HEK293 (cell line): ENCODE results near the gene GALNT9.

ENCODE experiments used
- BCL11B ChIP-seq: fragments of 450-650 bp; formaldehyde crosslinking; IDR thresholded peaks from 2 replicates; pipeline ENCODE4 v1.5.1; 2016; ENCODE audit warnings: low read depth, missing biosample characterization, missing genetic modification characterization
- FEZF1 ChIP-seq: fragments of 450-650 bp; formaldehyde crosslinking; IDR thresholded peaks from 2 replicates; pipeline ENCODE4 v1.5.1; 2016; ENCODE audit warnings: missing biosample characterization, missing genetic modification characterization
- KLF8 ChIP-seq: fragments of 450-650 bp; formaldehyde crosslinking; IDR thresholded peaks from 2 replicates; pipeline ENCODE4 v1.5.1; 2016; ENCODE audit warnings: missing biosample characterization, missing genetic modification characterization
- MZF1 ChIP-seq: fragments of 450-650 bp; formaldehyde crosslinking; IDR thresholded peaks from 2 replicates; pipeline ENCODE4 v1.5.1; 2017; ENCODE audit warnings: missing biosample characterization, missing genetic modification characterization, borderline replicate concordance
- ZBTB1 ChIP-seq: fragments of 450-650 bp; formaldehyde crosslinking; IDR thresholded peaks from 2 replicates; pipeline ENCODE4 v1.5.1; 2016; ENCODE audit warnings: missing biosample characterization, missing genetic modification characterization
- ZBTB8A ChIP-seq: fragments of 450-650 bp; formaldehyde crosslinking; IDR thresholded peaks from 2 replicates; pipeline ENCODE4 v1.5.1; 2016; ENCODE audit warnings: missing biosample characterization, missing genetic modification characterization
- ZFHX2 ChIP-seq: fragments of 450-650 bp; formaldehyde crosslinking; conservative IDR thresholded peaks from 2 replicates; pipeline ENCODE4 v1.5.1; 2016; ENCODE audit warnings: missing biosample characterization, missing genetic modification characterization
- ZIC2 ChIP-seq: fragments of 450-650 bp; formaldehyde crosslinking; IDR thresholded peaks from 2 replicates; pipeline ENCODE4 v1.5.1; 2016; ENCODE audit warnings: missing biosample characterization, missing genetic modification characterization
- ZNF211 ChIP-seq: fragments of 450-650 bp; formaldehyde crosslinking; IDR thresholded peaks from 2 replicates; pipeline ENCODE4 v1.5.1; 2016; ENCODE audit warnings: low read depth, missing biosample characterization, missing genetic modification characterization
- ZNF221 ChIP-seq: fragments of 450-650 bp; formaldehyde crosslinking; IDR thresholded peaks from 2 replicates; pipeline ENCODE4 v1.5.1; 2017; ENCODE audit warnings: missing biosample characterization, missing genetic modification characterization, borderline replicate concordance
- ZNF23 ChIP-seq: fragments of 450-650 bp; formaldehyde crosslinking; IDR thresholded peaks from 2 replicates; pipeline ENCODE4 v1.5.1; 2016; ENCODE audit warnings: missing biosample characterization, missing genetic modification characterization, borderline replicate concordance
- ZNF248 ChIP-seq: fragments of 450-650 bp; formaldehyde crosslinking; IDR thresholded peaks from 2 replicates; pipeline ENCODE4 v1.5.1; 2017; ENCODE audit warnings: missing biosample characterization, missing genetic modification characterization
- ZNF274 ChIP-seq, 2 experiments: fragments of 200-500 bp in 1 of 2; fragments of 450-650 bp in 1 of 2; sonication (Bioruptor generic) in 1 of 2; formaldehyde crosslinking in 1 of 2; IDR thresholded peaks; 2 replicates each; pipeline versions ENCODE4 v1.5.1 to v1.6.1; 2014 to 2016; ENCODE audit warnings: borderline replicate concordance in 1 of 2, inconsistent platforms in 1 of 2, low read length in 1 of 2, missing biosample characterization in 1 of 2, missing genetic modification characterization in 1 of 2
- ZNF292 ChIP-seq: fragments of 450-650 bp; formaldehyde crosslinking; IDR thresholded peaks from 2 replicates; pipeline ENCODE4 v1.5.1; 2016; ENCODE audit warnings: low read depth, missing biosample characterization, missing genetic modification characterization, borderline replicate concordance
- ZNF302 ChIP-seq: fragments of 450-650 bp; formaldehyde crosslinking; IDR thresholded peaks from 2 replicates; pipeline ENCODE4 v1.5.1; 2016; ENCODE audit warnings: missing biosample characterization, missing genetic modification characterization, low read depth
- ZNF37A ChIP-seq: fragments of 450-650 bp; IDR thresholded peaks from 2 replicates; pipeline ENCODE4 v1.5.1; 2018; ENCODE audit warnings: missing biosample characterization, missing genetic modification characterization
- ZNF544 ChIP-seq: fragments of 450-650 bp; formaldehyde crosslinking; IDR thresholded peaks from 2 replicates; pipeline ENCODE4 v1.5.0; 2017; ENCODE audit warnings: missing biosample characterization, missing genetic modification characterization
- ZNF658 ChIP-seq: fragments of 450-650 bp; formaldehyde crosslinking; IDR thresholded peaks from 2 replicates; pipeline ENCODE4; 2016; ENCODE audit warnings: missing biosample characterization, missing genetic modification characterization
- ZNF664 ChIP-seq: fragments of 450-650 bp; formaldehyde crosslinking; IDR thresholded peaks from 2 replicates; pipeline ENCODE4 v1.5.1; 2016; ENCODE audit warnings: missing biosample characterization, missing genetic modification characterization
- ZSCAN23 ChIP-seq: fragments of 450-650 bp; formaldehyde crosslinking; IDR thresholded peaks from 2 replicates; pipeline ENCODE4 v1.5.1; 2016; ENCODE audit warnings: missing biosample characterization, missing genetic modification characterization
- ZSCAN30 ChIP-seq: fragments of 450-650 bp; IDR thresholded peaks from 2 replicates; pipeline ENCODE4 v1.5.1; 2018; ENCODE audit warnings: missing biosample characterization, mild to moderate bottlenecking, missing genetic modification characterization, moderate library complexity
- TF ChIP-seq, protein P1 (sequence below): fragments of 450-650 bp; formaldehyde crosslinking; IDR thresholded peaks from 2 replicates; pipeline ENCODE4 v1.5.1; 2017; ENCODE audit warnings: missing biosample characterization, missing genetic modification characterization
- TF ChIP-seq, protein P2 (sequence below): fragments of 450-650 bp; formaldehyde crosslinking; IDR thresholded peaks from 2 replicates; pipeline ENCODE4 v1.5.1; 2016; ENCODE audit warnings: missing biosample characterization, missing genetic modification characterization
- TF ChIP-seq, protein P3 (sequence below): fragments of 450-650 bp; formaldehyde crosslinking; IDR thresholded peaks from 2 replicates; pipeline ENCODE4 v1.5.1; 2016; ENCODE audit warnings: missing biosample characterization, missing genetic modification characterization
- TF ChIP-seq, protein P4 (sequence below): fragments of 450-650 bp; formaldehyde crosslinking; IDR thresholded peaks from 2 replicates; pipeline ENCODE4 v1.5.1; 2016; ENCODE audit warnings: missing biosample characterization, missing genetic modification characterization
- TF ChIP-seq, protein P5 (sequence below): fragments of 450-650 bp; formaldehyde crosslinking; IDR thresholded peaks from 2 replicates; pipeline ENCODE4; 2016; ENCODE audit warnings: missing biosample characterization, missing genetic modification characterization
- TF ChIP-seq, protein P6 (sequence below): fragments of 450-650 bp; formaldehyde crosslinking; IDR thresholded peaks from 2 replicates; pipeline ENCODE4 v1.5.1; 2016; ENCODE audit warnings: missing biosample characterization, missing genetic modification characterization
- TF ChIP-seq, protein P7 (sequence below): fragments of 450-650 bp; formaldehyde crosslinking; IDR thresholded peaks from 2 replicates; pipeline ENCODE4 v1.5.1; 2016; ENCODE audit warnings: missing biosample characterization, missing genetic modification characterization

The GALNT9 gene

DNA sequence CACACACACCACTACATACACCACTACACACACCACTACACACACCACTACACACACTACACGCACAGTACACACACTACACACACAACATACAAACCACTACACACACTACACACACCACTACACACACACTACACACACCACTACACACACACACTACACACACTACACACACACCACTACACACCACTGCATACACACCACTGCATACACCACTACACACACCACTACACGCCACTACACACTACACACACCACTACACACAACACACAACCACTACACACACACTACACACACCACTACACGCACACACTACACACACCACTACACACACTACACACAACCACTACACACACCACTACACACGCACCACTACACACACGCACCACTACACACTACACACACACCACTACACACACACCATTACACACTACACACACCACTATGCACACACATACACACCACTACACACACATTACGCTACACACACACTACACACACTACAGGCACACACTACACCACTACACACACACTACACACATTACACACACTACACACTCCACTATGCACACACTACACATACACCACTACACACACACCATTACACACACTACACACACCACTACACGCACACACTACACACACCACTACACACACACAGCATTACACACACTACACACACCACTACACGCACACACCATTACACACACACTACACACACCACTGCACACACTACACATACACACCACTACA is 172.6 kb downstream of the GALNT9 start (continued):
- TF ChIP-seq, protein P1, sequence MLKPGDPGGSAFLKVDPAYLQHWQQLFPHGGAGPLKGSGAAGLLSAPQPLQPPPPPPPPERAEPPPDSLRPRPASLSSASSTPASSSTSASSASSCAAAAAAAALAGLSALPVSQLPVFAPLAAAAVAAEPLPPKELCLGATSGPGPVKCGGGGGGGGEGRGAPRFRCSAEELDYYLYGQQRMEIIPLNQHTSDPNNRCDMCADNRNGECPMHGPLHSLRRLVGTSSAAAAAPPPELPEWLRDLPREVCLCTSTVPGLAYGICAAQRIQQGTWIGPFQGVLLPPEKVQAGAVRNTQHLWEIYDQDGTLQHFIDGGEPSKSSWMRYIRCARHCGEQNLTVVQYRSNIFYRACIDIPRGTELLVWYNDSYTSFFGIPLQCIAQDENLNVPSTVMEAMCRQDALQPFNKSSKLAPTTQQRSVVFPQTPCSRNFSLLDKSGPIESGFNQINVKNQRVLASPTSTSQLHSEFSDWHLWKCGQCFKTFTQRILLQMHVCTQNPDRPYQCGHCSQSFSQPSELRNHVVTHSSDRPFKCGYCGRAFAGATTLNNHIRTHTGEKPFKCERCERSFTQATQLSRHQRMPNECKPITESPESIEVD (tag by site-specific recombination): no peak
- TF ChIP-seq ZNF37A (tag by site-specific recombination) (no peak), KLF8 (tag by site-specific recombination) (no peak), ZNF658 (tag by site-specific recombination) (no peak; the same call in 1 of the 2 replicates), ZNF274 (IDR thresholded peaks at IDR 0.05; ENCODE audit: low read length) (no peak), ZNF274 (tag by site-specific recombination; IDR thresholded peaks at IDR 0.05; ENCODE audit: borderline replicate concordance) (no peak; the same call in 1 of the 2 replicates), FEZF1 (no peak), ZSCAN23 (tag by site-specific recombination) (no peak; the same call in 1 of the 2 replicates), MZF1 (tag by site-specific recombination) (no peak), ZNF302 (tag by site-specific recombination) (no peak), ZNF211 (tag by site-specific recombination) (no peak; the same call in 1 of the 2 replicates), ZNF23 (tag by site-specific recombination) (no peak), ZNF221 (tag by site-specific recombination) (no peak), ZIC2 (no peak), ZBTB1 (tag by site-specific recombination) (no peak), ZBTB8A (tag by site-specific recombination) (no peak), ZNF664 (tag by site-specific recombination) (no peak), ZNF292 (tag by site-specific recombination) (no peak), ZNF248 (peak; percentile 10; the same call in 1 of the 2 replicates), ZNF544 (tag by site-specific recombination) (0 out of 2 replicates have a peak, but pooled peaks have one; percentile 22), ZFHX2 (tag by site-specific recombination) (no peak), BCL11B (no peak), ZSCAN30 (no peak)
- TF ChIP-seq, protein P2, sequence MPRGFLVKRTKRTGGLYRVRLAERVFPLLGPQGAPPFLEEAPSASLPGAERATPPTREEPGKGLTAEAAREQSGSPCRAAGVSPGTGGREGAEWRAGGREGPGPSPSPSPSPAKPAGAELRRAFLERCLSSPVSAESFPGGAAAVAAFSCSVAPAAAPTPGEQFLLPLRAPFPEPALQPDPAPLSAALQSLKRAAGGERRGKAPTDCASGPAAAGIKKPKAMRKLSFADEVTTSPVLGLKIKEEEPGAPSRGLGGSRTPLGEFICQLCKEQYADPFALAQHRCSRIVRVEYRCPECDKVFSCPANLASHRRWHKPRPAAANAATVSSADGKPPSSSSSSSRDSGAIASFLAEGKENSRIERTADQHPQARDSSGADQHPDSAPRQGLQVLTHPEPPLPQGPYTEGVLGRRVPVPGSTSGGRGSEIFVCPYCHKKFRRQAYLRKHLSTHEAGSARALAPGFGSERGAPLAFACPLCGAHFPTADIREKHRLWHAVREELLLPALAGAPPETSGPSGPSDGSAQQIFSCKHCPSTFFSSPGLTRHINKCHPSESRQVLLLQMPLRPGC (tag by site-specific recombination): no peak
- TF ChIP-seq, protein P3, sequence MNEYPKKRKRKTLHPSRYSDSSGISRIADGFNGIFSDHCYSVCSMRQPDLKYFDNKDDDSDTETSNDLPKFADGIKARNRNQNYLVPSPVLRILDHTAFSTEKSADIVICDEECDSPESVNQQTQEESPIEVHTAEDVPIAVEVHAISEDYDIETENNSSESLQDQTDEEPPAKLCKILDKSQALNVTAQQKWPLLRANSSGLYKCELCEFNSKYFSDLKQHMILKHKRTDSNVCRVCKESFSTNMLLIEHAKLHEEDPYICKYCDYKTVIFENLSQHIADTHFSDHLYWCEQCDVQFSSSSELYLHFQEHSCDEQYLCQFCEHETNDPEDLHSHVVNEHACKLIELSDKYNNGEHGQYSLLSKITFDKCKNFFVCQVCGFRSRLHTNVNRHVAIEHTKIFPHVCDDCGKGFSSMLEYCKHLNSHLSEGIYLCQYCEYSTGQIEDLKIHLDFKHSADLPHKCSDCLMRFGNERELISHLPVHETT (tag by site-specific recombination): no peak
- TF ChIP-seq, protein P4, sequence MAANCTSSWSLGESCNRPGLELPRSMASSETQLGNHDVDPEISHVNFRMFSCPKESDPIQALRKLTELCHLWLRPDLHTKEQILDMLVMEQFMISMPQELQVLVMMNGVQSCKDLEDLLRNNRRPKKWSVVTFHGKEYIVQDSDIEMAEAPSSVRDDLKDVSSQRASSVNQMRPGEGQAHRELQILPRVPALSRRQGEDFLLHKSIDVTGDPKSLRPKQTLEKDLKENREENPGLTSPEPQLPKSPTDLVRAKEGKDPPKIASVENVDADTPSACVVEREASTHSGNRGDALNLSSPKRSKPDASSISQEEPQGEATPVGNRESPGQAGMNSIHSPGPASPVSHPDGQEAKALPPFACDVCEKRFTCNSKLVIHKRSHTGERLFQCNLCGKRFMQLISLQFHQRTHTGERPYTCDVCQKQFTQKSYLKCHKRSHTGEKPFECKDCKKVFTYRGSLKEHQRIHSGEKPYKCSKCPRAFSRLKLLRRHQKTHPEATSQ: 0 out of 2 replicates have a peak, but pooled peaks have one; percentile 35
- TF ChIP-seq, protein P5, sequence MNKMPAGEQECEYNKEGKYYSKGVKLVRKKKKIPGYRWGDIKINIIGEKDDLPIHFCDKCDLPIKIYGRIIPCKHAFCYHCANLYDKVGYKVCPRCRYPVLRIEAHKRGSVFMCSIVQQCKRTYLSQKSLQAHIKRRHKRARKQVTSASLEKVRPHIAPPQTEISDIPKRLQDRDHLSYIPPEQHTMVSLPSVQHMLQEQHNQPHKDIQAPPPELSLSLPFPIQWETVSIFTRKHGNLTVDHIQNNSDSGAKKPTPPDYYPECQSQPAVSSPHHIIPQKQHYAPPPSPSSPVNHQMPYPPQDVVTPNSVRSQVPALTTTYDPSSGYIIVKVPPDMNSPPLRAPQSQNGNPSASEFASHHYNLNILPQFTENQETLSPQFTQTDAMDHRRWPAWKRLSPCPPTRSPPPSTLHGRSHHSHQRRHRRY (tag by site-specific recombination): no peak
- TF ChIP-seq, protein P6, sequence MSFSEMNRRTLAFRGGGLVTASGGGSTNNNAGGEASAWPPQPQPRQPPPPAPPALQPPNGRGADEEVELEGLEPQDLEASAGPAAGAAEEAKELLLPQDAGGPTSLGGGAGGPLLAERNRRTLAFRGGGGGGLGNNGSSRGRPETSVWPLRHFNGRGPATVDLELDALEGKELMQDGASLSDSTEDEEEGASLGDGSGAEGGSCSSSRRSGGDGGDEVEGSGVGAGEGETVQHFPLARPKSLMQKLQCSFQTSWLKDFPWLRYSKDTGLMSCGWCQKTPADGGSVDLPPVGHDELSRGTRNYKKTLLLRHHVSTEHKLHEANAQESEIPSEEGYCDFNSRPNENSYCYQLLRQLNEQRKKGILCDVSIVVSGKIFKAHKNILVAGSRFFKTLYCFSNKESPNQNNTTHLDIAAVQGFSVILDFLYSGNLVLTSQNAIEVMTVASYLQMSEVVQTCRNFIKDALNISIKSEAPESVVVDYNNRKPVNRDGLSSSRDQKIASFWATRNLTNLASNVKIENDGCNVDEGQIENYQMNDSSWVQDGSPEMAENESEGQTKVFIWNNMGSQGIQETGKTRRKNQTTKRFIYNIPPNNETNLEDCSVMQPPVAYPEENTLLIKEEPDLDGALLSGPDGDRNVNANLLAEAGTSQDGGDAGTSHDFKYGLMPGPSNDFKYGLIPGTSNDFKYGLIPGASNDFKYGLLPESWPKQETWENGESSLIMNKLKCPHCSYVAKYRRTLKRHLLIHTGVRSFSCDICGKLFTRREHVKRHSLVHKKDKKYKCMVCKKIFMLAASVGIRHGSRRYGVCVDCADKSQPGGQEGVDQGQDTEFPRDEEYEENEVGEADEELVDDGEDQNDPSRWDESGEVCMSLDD (tag by site-specific recombination): no peak
- TF ChIP-seq, protein P7, sequence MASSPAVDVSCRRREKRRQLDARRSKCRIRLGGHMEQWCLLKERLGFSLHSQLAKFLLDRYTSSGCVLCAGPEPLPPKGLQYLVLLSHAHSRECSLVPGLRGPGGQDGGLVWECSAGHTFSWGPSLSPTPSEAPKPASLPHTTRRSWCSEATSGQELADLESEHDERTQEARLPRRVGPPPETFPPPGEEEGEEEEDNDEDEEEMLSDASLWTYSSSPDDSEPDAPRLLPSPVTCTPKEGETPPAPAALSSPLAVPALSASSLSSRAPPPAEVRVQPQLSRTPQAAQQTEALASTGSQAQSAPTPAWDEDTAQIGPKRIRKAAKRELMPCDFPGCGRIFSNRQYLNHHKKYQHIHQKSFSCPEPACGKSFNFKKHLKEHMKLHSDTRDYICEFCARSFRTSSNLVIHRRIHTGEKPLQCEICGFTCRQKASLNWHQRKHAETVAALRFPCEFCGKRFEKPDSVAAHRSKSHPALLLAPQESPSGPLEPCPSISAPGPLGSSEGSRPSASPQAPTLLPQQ (tag by site-specific recombination): no peak
